Measurements from ENCODE around the gene FABP3.

- no peak for TF ChIP-seq CTCF (IDR thresholded peaks at IDR 0.05)
- no peak for TF ChIP-seq POLR2A (IDR thresholded peaks at IDR 0.05)
- TF ChIP-seq POLR2AphosphoS5 (IDR thresholded peaks at IDR 0.05), result no peak
- TF ChIP-seq EP300 (IDR thresholded peaks at IDR 0.05), result no peak
Observed at GRCh38 chr1:31336687-31337467, 36.0 kb downstream of the FABP3 start.
